ENCODE measurements around the gene GREM2.
A peak's percentile ranks its signal among the peaks of the same experiment; 100 is the strongest.

The GREM2 gene

DNA sequence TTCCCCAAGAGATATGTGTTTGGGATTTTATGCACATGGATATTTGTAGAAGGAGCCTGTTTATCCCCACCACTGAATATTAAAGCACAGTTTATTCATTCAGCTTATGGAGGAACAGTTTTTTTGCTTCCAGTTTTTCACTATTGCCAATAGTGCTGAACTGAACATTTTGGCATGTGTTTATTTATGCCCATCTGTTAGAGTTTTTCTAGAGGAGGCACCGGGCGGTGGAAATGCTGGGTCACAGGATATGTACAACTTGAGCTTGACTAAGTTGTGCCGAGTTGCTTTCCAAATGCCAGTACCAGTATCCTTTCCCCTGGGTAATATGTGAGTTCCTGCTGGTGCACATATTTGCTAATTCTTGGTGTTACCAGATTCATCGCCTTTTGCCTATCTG, 111.3 kb downstream of the GREM2 start:
- no peak for DNase-seq (ENCODE audit: low read depth in 2 of 2)

DNA sequence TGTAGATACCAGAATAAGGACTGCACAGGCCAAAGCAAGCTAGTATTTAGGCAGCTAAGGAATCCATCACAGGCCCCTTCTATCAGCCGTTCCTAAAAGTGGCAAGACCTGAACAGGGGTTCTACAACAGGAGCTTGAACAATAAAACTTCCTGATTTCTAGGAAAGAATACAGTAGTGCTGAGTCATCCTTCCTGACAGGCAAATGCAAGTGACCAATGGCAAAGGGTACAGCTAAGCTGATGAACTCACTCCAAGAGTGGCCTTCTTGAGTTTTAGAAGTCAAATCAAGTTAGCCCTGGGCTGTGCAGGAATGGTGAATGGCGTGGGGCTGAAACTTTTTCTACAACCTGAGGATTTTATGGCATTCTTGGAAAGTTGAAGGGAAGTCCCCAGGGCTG, 112.9 kb downstream of the GREM2 start:
- DNase-seq (ENCODE audit: low read depth in 2 of 2) = no peak

DNA sequence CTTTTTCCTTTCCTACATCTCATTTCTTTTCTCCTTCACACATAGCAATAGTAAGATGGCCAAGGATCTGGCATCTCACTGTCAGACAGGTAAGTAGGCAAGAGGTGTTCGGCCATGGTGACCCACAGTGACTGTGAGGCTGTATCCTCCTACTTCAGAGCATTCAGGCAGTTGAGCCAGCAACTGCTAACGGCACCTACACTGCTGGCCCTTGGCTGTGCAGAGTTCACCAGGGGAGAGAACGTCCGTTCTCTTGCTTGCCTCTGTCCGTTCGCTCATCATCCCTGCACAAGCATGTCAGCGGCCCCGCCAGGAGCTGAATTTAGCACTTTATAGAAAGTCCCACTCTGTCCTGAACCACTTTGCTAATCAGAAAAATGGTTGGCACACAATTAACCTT, 113.6 kb downstream of the GREM2 start:
- DNase-seq (ENCODE audit: low read depth in 2 of 2) = no peak

GRCh38 chr1:240497908-240498307, 114.0 kb downstream of the GREM2 start:
- no peak for DNase-seq (ENCODE audit: low read depth in 2 of 2)

DNA sequence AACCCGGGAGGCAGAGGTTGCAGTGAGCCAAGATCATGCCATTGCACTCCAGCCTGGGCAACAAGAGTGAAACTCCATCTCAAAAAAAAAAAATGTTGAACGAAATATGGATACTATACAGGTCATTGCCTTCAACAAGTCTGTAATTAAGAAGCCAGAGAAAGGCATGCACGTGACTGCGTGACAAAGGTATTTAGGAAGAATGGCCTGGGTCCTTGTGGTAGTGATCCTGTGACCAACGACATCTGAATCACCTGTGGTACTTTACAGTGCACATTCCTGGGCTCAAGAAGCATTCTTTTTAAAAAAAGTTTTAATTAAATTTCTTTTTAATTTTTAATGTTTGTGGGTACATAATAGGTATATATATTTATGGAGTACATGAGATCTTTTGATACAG, 115.0 kb downstream of the GREM2 start:
- no peak for DNase-seq (ENCODE audit: low read depth in 2 of 2)

GRCh38 chr1:240496356-240496755, 115.6 kb downstream of the GREM2 start:
- DNase-seq (ENCODE audit: low read depth in 2 of 2) = no peak

DNA sequence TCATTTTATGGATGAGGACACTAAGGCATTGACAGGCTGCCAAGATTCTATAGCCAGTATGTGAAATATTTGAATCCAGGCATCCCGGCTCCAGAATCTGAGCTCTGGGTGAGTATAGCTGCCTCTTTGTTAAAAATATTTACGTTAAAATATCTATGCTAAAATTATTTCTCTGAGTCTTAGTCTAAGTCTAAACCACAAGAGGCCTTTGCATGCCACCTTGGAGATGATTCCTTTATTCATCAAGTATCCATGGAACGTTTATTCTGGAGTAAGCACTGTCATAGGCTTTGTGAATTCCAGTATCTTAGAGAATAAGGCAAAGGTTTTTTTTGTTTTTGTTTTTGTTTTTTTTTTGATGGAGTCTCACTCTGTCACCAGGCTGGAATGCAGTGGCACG, 116.4 kb downstream of the GREM2 start:
- DNase-seq (ENCODE audit: low read depth in 2 of 2) = peak in 1 of 2 experiments; percentile 38

- DNase-seq (ENCODE audit: low read depth in 2 of 2) = no peak
Observed at GRCh38 chr1:240492832-240493440, 119.0 kb downstream of the GREM2 start.

- no peak for DNase-seq (ENCODE audit: low read depth in 2 of 2)
Observed at GRCh38 chr1:240491796-240492195, 120.2 kb downstream of the GREM2 start.

- peak in 1 of 2 experiments; percentile 46 for DNase-seq (ENCODE audit: low read depth in 2 of 2)
Observed at GRCh38 chr1:240491156-240491555, 120.8 kb downstream of the GREM2 start.

GRCh38 chr1:240487493-240487892, 124.5 kb downstream of the GREM2 start:
- no peak for DNase-seq (ENCODE audit: low read depth in 2 of 2)

GRCh38 chr1:240486611-240487010, 125.3 kb downstream of the GREM2 start:
- DNase-seq (ENCODE audit: low read depth in 2 of 2) = no peak

DNA sequence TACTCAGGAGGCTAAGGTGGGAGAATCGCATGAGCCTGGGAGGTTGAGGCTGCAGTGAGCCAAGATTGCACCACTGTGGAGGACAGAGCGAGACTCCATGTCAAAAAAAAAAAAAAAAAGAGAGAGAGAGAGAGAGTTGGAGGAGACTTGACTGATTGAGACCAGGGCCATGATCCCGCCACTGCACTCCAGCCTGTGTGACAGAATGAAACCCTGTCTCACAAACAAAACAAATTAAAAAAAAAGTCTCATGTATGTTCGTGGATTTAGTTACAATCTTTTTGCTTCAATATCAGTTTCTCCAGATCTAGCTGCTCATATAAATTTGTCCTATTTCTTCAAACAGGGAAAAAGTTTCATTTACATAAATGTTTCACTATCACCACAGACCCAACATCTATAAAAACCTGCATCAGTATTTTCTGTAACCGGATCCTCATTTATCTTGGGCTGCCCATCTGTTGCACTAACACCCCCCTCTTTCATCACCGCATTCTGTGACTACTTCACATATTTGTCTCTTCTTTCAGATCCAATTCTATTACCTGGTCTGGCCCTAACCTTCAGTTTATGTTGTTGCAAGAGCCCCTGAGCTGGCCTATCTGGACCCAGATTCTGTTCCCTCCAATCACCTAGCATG, 127.0 kb downstream of the GREM2 start:
- DNase-seq (ENCODE audit: low read depth in 2 of 2) = no peak

DNA sequence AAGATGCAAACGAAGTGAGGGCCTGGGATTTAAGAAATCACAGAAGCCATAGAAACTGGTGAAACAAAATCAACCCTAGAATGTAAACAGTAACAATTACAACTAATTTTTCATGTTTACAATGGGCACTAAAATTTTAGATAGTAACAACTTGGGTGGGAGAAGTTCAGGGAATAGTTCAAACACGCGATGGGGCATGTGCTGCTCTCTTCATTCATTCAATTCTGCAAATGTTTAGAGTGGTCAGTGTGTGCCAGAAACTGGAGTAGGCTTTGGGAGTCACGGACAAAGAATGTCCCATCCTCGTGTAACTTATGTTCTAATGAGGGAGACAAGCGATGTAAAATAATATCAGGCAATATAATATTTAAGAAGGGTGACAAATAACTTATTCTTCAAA, 133.4 kb downstream of the GREM2 start:
- no peak for DNase-seq (ENCODE audit: low read depth in 2 of 2)

GRCh38 chr1:240475832-240476231, 136.1 kb downstream of the GREM2 start:
- DNase-seq (ENCODE audit: low read depth in 2 of 2) = no peak

DNA sequence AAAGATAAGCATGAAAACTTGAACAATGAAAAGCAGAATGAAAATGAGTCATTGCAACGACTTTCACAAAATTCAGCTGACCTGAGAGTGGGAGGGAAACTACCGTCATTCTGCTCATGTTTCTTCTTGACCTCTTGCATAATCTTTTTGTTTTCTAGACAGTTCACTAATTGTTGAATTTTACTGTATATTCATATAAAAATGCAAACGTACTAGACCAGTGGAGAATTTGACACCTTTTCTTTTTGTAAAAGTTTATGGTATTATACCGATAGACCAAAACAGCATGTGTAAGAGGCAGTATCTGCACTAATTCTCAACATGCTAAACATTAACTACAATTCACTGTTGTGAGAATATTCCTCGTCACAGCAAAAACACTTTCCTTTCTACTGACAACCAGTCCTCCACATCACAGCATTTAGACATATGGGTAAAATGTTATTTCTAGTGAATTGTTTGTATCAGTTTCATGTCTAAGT, 137.8 kb downstream of the GREM2 start:
- no peak for DNase-seq (ENCODE audit: low read depth in 2 of 2)

DNA sequence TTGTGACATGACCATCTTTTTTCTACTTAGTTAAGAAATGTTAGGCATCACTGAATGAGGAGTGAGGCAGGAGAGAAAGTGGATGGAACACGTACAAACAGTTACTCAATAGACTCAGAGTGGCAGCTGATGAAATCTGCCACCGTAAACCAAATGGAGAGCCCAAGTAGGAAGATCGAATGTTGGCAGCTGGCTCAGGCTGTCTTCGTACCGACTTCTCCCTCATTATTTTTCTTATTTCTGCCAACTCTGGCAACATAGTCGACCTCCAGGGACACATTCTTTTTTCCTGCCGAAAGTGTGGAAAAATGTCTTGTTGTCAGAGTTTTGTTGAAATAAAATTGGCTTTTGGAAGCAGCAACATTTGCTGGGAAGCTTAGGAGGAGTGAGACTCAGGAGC, 143.3 kb downstream of the GREM2 start:
- DNase-seq (ENCODE audit: low read depth in 2 of 2) = no peak

DNA sequence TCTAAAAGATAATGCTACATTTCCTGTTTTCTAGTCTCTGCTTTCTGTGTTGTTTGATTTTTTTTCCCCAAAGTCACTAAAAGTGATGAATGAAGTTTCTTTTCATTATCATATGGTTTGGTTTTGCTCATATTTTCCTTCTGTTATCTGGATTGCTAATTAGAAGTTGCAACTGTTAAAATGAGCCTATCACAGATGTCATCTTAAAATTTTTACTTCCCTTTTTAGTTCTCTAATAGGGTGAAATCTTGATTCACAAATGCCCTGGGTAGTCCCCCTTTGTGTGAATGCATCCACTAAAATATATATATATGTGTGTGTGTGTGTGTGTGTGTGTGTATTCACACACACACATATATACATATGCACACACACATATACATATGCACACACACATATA, 144.1 kb downstream of the GREM2 start:
- DNase-seq (ENCODE audit: low read depth in 2 of 2) = no peak

DNA sequence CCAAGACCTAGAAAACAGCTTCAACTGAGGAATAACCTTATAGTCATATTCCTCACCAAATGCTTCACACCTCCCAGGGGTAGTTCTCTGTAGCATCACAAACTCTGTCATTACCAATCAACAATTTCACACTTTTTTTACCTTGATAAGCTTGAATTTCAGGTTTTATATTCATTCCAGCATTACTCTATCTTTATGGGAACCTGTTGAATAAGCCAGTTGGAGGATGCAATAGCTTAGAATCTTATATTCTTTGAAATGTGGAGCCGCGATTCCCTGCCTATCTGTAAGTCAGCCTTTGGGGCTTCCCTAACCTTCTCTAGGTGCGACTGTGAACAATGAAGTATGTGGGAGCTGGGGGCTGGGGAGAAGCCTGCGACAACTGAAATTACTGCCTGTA, 145.4 kb downstream of the GREM2 start:
- no peak for DNase-seq (ENCODE audit: low read depth in 2 of 2)

- DNase-seq (ENCODE audit: low read depth in 2 of 2) = peak in 1 of 2 experiments; percentile 14
Observed at GRCh38 chr1:240465531-240465940, 146.4 kb downstream of the GREM2 start.

GRCh38 chr1:240464099-240464498, 147.9 kb downstream of the GREM2 start:
- DNase-seq (ENCODE audit: low read depth in 2 of 2) = peak in 1 of 2 experiments; percentile 21

- DNase-seq (ENCODE audit: low read depth in 2 of 2) = peak in 1 of 2 experiments; percentile 36
Observed at GRCh38 chr1:240462766-240463395, 149.1 kb downstream of the GREM2 start.

DNA sequence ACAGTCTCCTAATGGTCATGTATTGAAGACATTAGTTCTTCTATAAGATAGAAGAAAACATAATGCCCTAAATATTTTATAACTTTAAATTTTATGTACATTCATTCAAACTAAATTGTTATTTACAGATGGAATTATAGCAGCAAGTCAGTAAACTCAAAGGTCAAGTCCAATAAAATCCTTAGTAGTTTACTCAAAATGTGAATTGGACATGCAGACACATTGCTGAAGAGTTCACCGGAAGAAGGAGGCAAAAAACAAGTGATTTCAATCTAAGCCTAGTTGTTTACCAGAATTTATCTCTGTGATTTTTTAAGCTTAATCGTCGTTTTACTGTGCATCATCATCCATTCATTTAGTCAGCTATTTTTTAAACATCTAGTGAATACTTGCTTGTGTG, 149.7 kb downstream of the GREM2 start:
- no peak for DNase-seq (ENCODE audit: low read depth in 2 of 2)
